ENCODE measurements around the gene EPHB4.
A peak's percentile ranks its signal among the peaks of the same experiment; 100 is the strongest.

The EPHB4 gene

GRCh38 chr7:100854146-100854895, 27.0 kb upstream of the EPHB4 start:
- DNase-seq (ENCODE audit: low read depth, low spot score), result no peak

- DNase-seq (ENCODE audit: low read depth, low spot score), result peak; percentile 63
Observed at GRCh38 chr7:100852048-100852872, 24.9 kb upstream of the EPHB4 start, which contains the start of gene SLC12A9. Gene SLC12A9 (plus strand): TSS chr7:100852713. CDS start chr7:100854198, 1,485 bp downstream.

GRCh38 chr7:100847360-100847759, 20.0 kb upstream of the EPHB4 start:
- DNase-seq (ENCODE audit: low read depth, low spot score), result no peak

GRCh38 chr7:100840470-100841100, 13.3 kb upstream of the EPHB4 start:
- DNase-seq (ENCODE audit: low read depth, low spot score), result no peak

GRCh38 chr7:100839361-100839760, 12.0 kb upstream of the EPHB4 start:
- no peak for DNase-seq (ENCODE audit: low read depth, low spot score)

- peak; percentile 45 for DNase-seq (ENCODE audit: low read depth, low spot score)
Observed at GRCh38 chr7:100837099-100837836, 9.9 kb upstream of the EPHB4 start.

- no peak for DNase-seq (ENCODE audit: low read depth, low spot score)
Observed at GRCh38 chr7:100836812-100837098, 9.4 kb upstream of the EPHB4 start.

GRCh38 chr7:100835903-100836811, 8.8 kb upstream of the EPHB4 start:
- DNase-seq (ENCODE audit: low read depth, low spot score), result no peak

- no peak for DNase-seq (ENCODE audit: low read depth, low spot score)
Observed at GRCh38 chr7:100832281-100832633, 4.9 kb upstream of the EPHB4 start.

GRCh38 chr7:100830396-100830795, 3.1 kb upstream of the EPHB4 start:
- DNase-seq (ENCODE audit: low read depth, low spot score), result no peak

- DNase-seq (ENCODE audit: low read depth, low spot score), result no peak
Observed at GRCh38 chr7:100829150-100829716, 1.9 kb upstream of the EPHB4 start.

GRCh38 chr7:100826514-100827329, 601 bp downstream of the EPHB4 start:
- DNase-seq (ENCODE audit: low read depth, low spot score), result no peak

GRCh38 chr7:100825751-100826513, 1.4 kb downstream of the EPHB4 start:
- DNase-seq (ENCODE audit: low read depth, low spot score), result no peak

- DNase-seq (ENCODE audit: low read depth, low spot score), result no peak
Observed at GRCh38 chr7:100825215-100825671, 2.1 kb downstream of the EPHB4 start.

GRCh38 chr7:100824499-100825214, 2.7 kb downstream of the EPHB4 start:
- DNase-seq (ENCODE audit: low read depth, low spot score), result no peak

- DNase-seq (ENCODE audit: low read depth, low spot score), result no peak
Observed at GRCh38 chr7:100823534-100823933, 3.8 kb downstream of the EPHB4 start.

- no peak for DNase-seq (ENCODE audit: low read depth, low spot score)
Observed at GRCh38 chr7:100823140-100823525, 4.2 kb downstream of the EPHB4 start.
